B cell (primary cell): ENCODE data around the gene RARB. TPM values are rescaled to one million over a fixed set of nuclear protein-coding genes. Genes with fewer than 3 reads are reported as not detected.

Experiments
- ATAC-seq: fragments of 200-7000 bp; cut with Tn5 transposase; one replicate; pipeline ENCODE4 v1.10.0; 2021; ENCODE audit warnings: low read depth, mild to moderate bottlenecking, moderate number of reproducible peaks, moderate library complexity
- CTCF ChIA-PET: fragments of 350-600 bp; sonication (Branson Sonifier 250); formaldehyde crosslinking; loops from one replicate; lab custom pipeline; 2021; ENCODE audit warnings: antibody characterized with exemption, inconsistent platforms; lab: Charles Lee
- POLR2A ChIA-PET: fragments of 350-600 bp; sonication (Branson Sonifier 250); formaldehyde crosslinking; loops from one replicate; lab custom pipeline; 2021; ENCODE audit warnings: antibody characterized with exemption; lab: Charles Lee
- DNase-seq: peaks from one replicate; pipeline ENCODE4 v3.0.0; 2013
- H2AFZ ChIP-seq: 2 replicates; pipeline ENCODE4 v1.6.1; 2012; ENCODE audit warnings: mild to moderate bottlenecking, low read depth, low read length; ENCODE audit not compliant: insufficient read depth, poor library complexity, severe bottlenecking
- H3K27ac ChIP-seq, 2 donors: 1 replicate in 1 of 2; 2 replicates in 1 of 2; pipeline ENCODE4 v1.5.1; 2012 to 2013; ENCODE audit warnings: low read length in 2 of 2, mild to moderate bottlenecking in 2 of 2, moderate library complexity in 1 of 2
- H3K27me3 ChIP-seq, 4 experiments: fragments of 200-600 bp in 1 of 4; sonication (generic) in 1 of 4; replicated peaks in 1 of 4; 1 replicate in 2 of 4; 2 replicates in 2 of 4; pipeline versions ENCODE4 v1.6.1 to v1.7.0; 2013 to 2016; ENCODE audit warnings: low read length in 3 of 4, mild to moderate bottlenecking in 2 of 4, mixed read lengths in 1 of 4, moderate library complexity in 1 of 4; ENCODE audit not compliant: insufficient read depth in 4 of 4, control insufficient read depth in 3 of 4; ENCODE audit errors: control extremely low read depth in 1 of 4
- H3K36me3 ChIP-seq, 2 experiments: replicated peaks in 1 of 2; 1 replicate in 1 of 2; 2 replicates in 1 of 2; pipeline versions ENCODE4 v1.6.1 to v1.7.1; 2013; ENCODE audit warnings: low read length in 1 of 2; ENCODE audit not compliant: insufficient read depth in 2 of 2, control insufficient read depth in 1 of 2; ENCODE audit errors: control extremely low read depth in 1 of 2, extremely low read depth in 1 of 2
- H3K4me1 ChIP-seq, 2 donors: fragments of 200-600 bp in 1 of 2; sonication (generic) in 1 of 2; 1 replicate in 1 of 2; 2 replicates in 1 of 2; pipeline versions ENCODE4 v1.5.1 to v1.6.1; 2013 to 2017; ENCODE audit warnings: low read length in 2 of 2; ENCODE audit not compliant: control insufficient read depth in 2 of 2, insufficient read depth in 2 of 2
- H3K4me2 ChIP-seq: replicated peaks from 2 replicates; pipeline ENCODE3; 2012; ENCODE audit warnings: mild to moderate bottlenecking, low read depth, low read length; ENCODE audit not compliant: poor library complexity, severe bottlenecking
- H3K4me3 ChIP-seq, 5 experiments: fragments of 200-600 bp in 1 of 5; sonication (generic) in 1 of 5; 1 replicate in 3 of 5; 2 replicates in 2 of 5; pipeline versions ENCODE4 v1.5.1 to v1.7.0; 2011 to 2016; ENCODE audit warnings: low read length in 4 of 5, mild to moderate bottlenecking in 4 of 5, low read depth in 2 of 5, control low read depth in 1 of 5, moderate library complexity in 1 of 5; ENCODE audit not compliant: insufficient read depth in 1 of 5; ENCODE audit errors: control extremely low read depth in 1 of 5, extremely low read depth in 1 of 5
- H3K79me2 ChIP-seq: fragments of 200-600 bp; sonication (generic); one replicate; pipeline ENCODE4 v1.6.0; 2016; ENCODE audit warnings: low read length; ENCODE audit not compliant: control insufficient read depth, insufficient read depth
- H3K9ac ChIP-seq: fragments of 200-600 bp; sonication (generic); 2 replicates; pipeline ENCODE4 v1.6.1; 2017; ENCODE audit warnings: mild to moderate bottlenecking, low read length, moderate library complexity
- H3K9me3 ChIP-seq, 3 donors: one replicate each; pipeline versions ENCODE4 v1.6.1 to v1.7.1; 2013; ENCODE audit warnings: low read length in 2 of 3; ENCODE audit not compliant: control insufficient read depth in 2 of 3, insufficient read depth in 1 of 3; ENCODE audit errors: control extremely low read depth in 1 of 3
- H4K20me1 ChIP-seq: 2 replicates; pipeline ENCODE4 v1.6.0; 2012; ENCODE audit warnings: mild to moderate bottlenecking, low read length; ENCODE audit not compliant: insufficient read depth, control insufficient read depth, poor library complexity, severe bottlenecking
- H3K27ac Mint-ChIP-seq: one replicate; pipeline ENCODE4 v1.8.0; 2021; ENCODE audit warnings: mixed read lengths
- H3K27me3 Mint-ChIP-seq: one replicate; pipeline ENCODE4 v1.8.0; 2021; ENCODE audit warnings: mixed read lengths
- H3K4me1 Mint-ChIP-seq: one replicate; pipeline ENCODE4 v1.8.0; 2021; ENCODE audit warnings: mixed read lengths
- H3K4me3 Mint-ChIP-seq: one replicate; pipeline ENCODE4 v1.8.0; 2021; ENCODE audit warnings: mixed read lengths
- H3K9me3 Mint-ChIP-seq: one replicate; pipeline ENCODE4 v1.8.0; 2022; ENCODE audit warnings: mixed read lengths; ENCODE audit not compliant: insufficient read depth
- EZH2 ChIP-seq: IDR thresholded peaks from 2 replicates; pipeline ENCODE4 v1.6.1; 2012; ENCODE audit warnings: borderline replicate concordance, low read depth, mild to moderate bottlenecking, moderate library complexity, low read length; ENCODE audit not compliant: insufficient read depth, poor library complexity, severe bottlenecking
- WGBS: methylation state at CpG from one replicate; pipeline ENCODE4 v1.1.5; 2013; ENCODE audit warnings: missing lambda C conversion rate; ENCODE audit not compliant: insufficient coverage; 5-methylcytosine and 5-hydroxymethylcytosine counted together
- intact Hi-C: fragments of 100-400 bp; cut with micrococcal nuclease; formaldehyde crosslinking; loops from one replicate; pipeline ENCODE4 v1.10.0; 2022
- polyA plus RNA-seq: library from polyadenylated mRNA; depleted of rRNA; stranded (reverse); fragments of >200 nt; gene quantifications from 2 replicates; pipeline ENCODE4 v1.2.3, GENCODE V29; 2012
- total RNA-seq, 2 donors: library from RNA; stranded (reverse); fragments of 120-200 nt in 1 of 2; gene quantifications; 1 replicate in 1 of 2; 2 replicates in 1 of 2; pipeline versions ENCODE4 v1.2.3 to v1.2.4, GENCODE V29; 2013 to 2022
- TF ChIP-seq, protein P1 (sequence below): fragments of 200-600 bp; IDR thresholded peaks from one replicate; pipeline ENCODE4 v1.8.0; 2022; ENCODE audit warnings: antibody characterized with exemption, mild to moderate bottlenecking

RARB gene
- total and polyA plus RNA-seq, 2 donors (not counting 1 experiment from before 2014, with no cell fraction given): not detected

- Histone ChIP-seq H4K20me1 (no peaks in the 10 kb centered on the region), H3K27ac (no peak overlapping the region), H3K36me3 (no peaks in the 10 kb centered on the region), H3K9me3 (no peaks in the 10 kb centered on the region), H3K27me3 (peaks cover 0 to 2% (median 0%) of the 10 kb centered on the region in 4 experiments), H3K9ac (no peak overlapping the region), H3K4me3 (no peak overlapping the region), H3K79me2 (no peaks in the 10 kb centered on the region), H3K4me2 (no peak overlapping the region), H2AFZ (no peak overlapping the region), H3K4me1 (no peaks in the 10 kb centered on the region)
- ChIA-PET CTCF (no interaction called here), POLR2A (no interaction called here)
- no peak for ATAC-seq
- TF ChIP-seq, protein P1, sequence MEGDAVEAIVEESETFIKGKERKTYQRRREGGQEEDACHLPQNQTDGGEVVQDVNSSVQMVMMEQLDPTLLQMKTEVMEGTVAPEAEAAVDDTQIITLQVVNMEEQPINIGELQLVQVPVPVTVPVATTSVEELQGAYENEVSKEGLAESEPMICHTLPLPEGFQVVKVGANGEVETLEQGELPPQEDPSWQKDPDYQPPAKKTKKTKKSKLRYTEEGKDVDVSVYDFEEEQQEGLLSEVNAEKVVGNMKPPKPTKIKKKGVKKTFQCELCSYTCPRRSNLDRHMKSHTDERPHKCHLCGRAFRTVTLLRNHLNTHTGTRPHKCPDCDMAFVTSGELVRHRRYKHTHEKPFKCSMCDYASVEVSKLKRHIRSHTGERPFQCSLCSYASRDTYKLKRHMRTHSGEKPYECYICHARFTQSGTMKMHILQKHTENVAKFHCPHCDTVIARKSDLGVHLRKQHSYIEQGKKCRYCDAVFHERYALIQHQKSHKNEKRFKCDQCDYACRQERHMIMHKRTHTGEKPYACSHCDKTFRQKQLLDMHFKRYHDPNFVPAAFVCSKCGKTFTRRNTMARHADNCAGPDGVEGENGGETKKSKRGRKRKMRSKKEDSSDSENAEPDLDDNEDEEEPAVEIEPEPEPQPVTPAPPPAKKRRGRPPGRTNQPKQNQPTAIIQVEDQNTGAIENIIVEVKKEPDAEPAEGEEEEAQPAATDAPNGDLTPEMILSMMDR: no peak
- TF ChIP-seq EZH2: no peak
- no peak overlapping the region for H3K27ac Mint-ChIP-seq
- 88% methylated on average over 3 of the region's 6 CpGs for WGBS
- peaks cover 3% of the 10 kb centered on the region for H3K27me3 Mint-ChIP-seq
- DNase-seq: no peak
- intact Hi-C loops: no loop called here
- H3K4me3 Mint-ChIP-seq: no peak overlapping the region
- no peaks in the 10 kb centered on the region for H3K9me3 Mint-ChIP-seq
- no peaks in the 10 kb centered on the region for H3K4me1 Mint-ChIP-seq
Measured at GRCh38 chr3:25558796-25559195, 130.7 kb downstream of the RARB start.

DNA sequence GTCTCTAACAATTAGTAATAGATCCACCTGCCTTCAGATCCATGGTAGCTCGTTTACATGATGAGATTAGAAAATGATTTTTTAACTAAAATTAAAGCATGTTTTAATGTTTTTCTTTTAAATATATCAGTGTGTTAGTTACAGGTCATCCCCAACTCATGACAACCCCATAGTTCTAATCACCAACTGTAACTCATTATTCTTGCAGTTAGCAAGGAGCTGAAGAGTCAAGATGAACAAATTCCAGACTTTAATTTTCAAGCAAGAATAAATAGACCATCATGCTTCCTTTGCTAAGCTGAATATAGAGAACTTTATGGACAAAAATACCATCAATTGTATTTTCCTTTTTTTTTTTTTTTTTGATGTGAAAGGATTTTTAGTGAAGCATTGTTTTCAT is 135.5 kb downstream of the RARB start:
- intact Hi-C loops: no loop called here
- H3K27me3 Mint-ChIP-seq: peaks cover 8% of the 10 kb centered on the region
- no peaks in the 10 kb centered on the region for H3K79me2 ChIP-seq
- peaks cover 0 to 2% (median 0%) of the 10 kb centered on the region in 4 experiments for H3K27me3 ChIP-seq
- H3K4me3 ChIP-seq: no peak overlapping the region
- H3K4me1 ChIP-seq: no peaks in the 10 kb centered on the region
- H3K9me3 Mint-ChIP-seq: no peaks in the 10 kb centered on the region
- no peaks in the 10 kb centered on the region for H3K36me3 ChIP-seq
- CTCF ChIA-PET: no interaction called here
- H3K4me1 Mint-ChIP-seq: no peaks in the 10 kb centered on the region
- DNase-seq (no peak), ATAC-seq (no peak)
- H4K20me1 ChIP-seq: no peaks in the 10 kb centered on the region
- H3K27ac ChIP-seq: no peak overlapping the region
- POLR2A ChIA-PET: no interaction called here
- no peak for TF ChIP-seq EZH2
- TF ChIP-seq, protein P1: no peak
- no peak overlapping the region for H3K4me3 Mint-ChIP-seq
- no CpG with 5 or more reads among the region's 1 CpG for WGBS
- no peak overlapping the region for H2AFZ ChIP-seq
- no peak overlapping the region for H3K4me2 ChIP-seq
- no peaks in the 10 kb centered on the region for H3K9me3 ChIP-seq
- no peak overlapping the region for H3K9ac ChIP-seq
- H3K27ac Mint-ChIP-seq: no peak overlapping the region
